PC-9 (cell line): ENCODE data around the gene EPS8L2. TPM values are rescaled to one million over a fixed set of nuclear protein-coding genes. Genes with fewer than 3 reads are reported as not detected.

Source experiments
- BruUV-seq: library from RNA; stranded (reverse); fragments of 400-500 nt; replicated peaks from 2 replicates; lab custom pipeline; 2021; lab: Mats Ljungman, UMichigan
- CTCF ChIA-PET: fragments of 300-600 bp; sonication (Branson Sonifier 250); formaldehyde crosslinking; loops from one replicate; lab custom pipeline; 2022; ENCODE audit warnings: antibody characterized with exemption; lab: Charles Lee
- POLR2A ChIA-PET: fragments of 300-600 bp; sonication (Branson Sonifier 250); formaldehyde crosslinking; loops from one replicate; lab custom pipeline; 2022; ENCODE audit warnings: antibody characterized with exemption; ENCODE audit not compliant: unreplicated experiment; lab: Charles Lee
- DNase-seq, 2 experiments: peaks; one replicate each; pipeline versions ENCODE4 v3.0.0 to v3.0.0-alpha.2; 2015 to 2022; ENCODE audit warnings: mixed read lengths in 1 of 2
- H2AFZ ChIP-seq: fragments of 200-600 bp; sonication (generic); 2 replicates; pipeline ENCODE4 v1.8.1; 2017; ENCODE audit warnings: antibody characterized with exemption
- H3F3A ChIP-seq: fragments of 200-600 bp; sonication (generic); 2 replicates; pipeline ENCODE4 v1.8.1; 2017; ENCODE audit warnings: antibody characterized with exemption, mild to moderate bottlenecking, low read depth; ENCODE audit not compliant: insufficient read depth
- H3K27ac ChIP-seq: fragments of 200-600 bp; sonication (generic); 2 replicates; pipeline ENCODE4 v1.6.1; 2016; ENCODE audit warnings: mixed run types
- H3K27me3 ChIP-seq: fragments of 200-600 bp; sonication (generic); 2 replicates; pipeline ENCODE4 v1.6.1; 2016; ENCODE audit warnings: low read depth, mixed run types; ENCODE audit not compliant: insufficient read depth
- H3K36me3 ChIP-seq: fragments of 200-600 bp; sonication (generic); 2 replicates; pipeline ENCODE4 v1.6.1; 2016; ENCODE audit warnings: low read depth, mixed run types
- H3K4me1 ChIP-seq: fragments of 200-600 bp; sonication (generic); replicated peaks from 2 replicates; pipeline ENCODE4 v1.6.1; 2016; ENCODE audit warnings: mixed run types; ENCODE audit not compliant: insufficient read depth
- H3K4me2 ChIP-seq: fragments of 200-600 bp; sonication (generic); 2 replicates; pipeline ENCODE4 v1.6.1; 2017; ENCODE audit warnings: mixed run types
- H3K4me3 ChIP-seq: fragments of 200-600 bp; sonication (generic); 2 replicates; pipeline ENCODE4 v1.6.1; 2016; ENCODE audit warnings: mixed run types
- H3K79me2 ChIP-seq: fragments of 200-600 bp; sonication (generic); 2 replicates; pipeline ENCODE4 v1.6.1; 2017; ENCODE audit warnings: low read depth, mixed run types
- H3K9me2 ChIP-seq: fragments of 200-600 bp; sonication (generic); 2 replicates; pipeline ENCODE4 v1.8.1; 2017; ENCODE audit warnings: mild to moderate bottlenecking; ENCODE audit not compliant: insufficient read depth
- H3K9me3 ChIP-seq: fragments of 200-600 bp; sonication (generic); 2 replicates; pipeline ENCODE4 v1.8.1; 2016; ENCODE audit warnings: low read depth; ENCODE audit not compliant: insufficient read depth
- H4K20me1 ChIP-seq: fragments of 200-600 bp; sonication (generic); 2 replicates; pipeline ENCODE4 v1.8.1; 2017; ENCODE audit not compliant: insufficient read depth
- CTCF ChIP-seq: fragments of 200-600 bp; sonication (generic); conservative IDR thresholded peaks from 2 replicates; pipeline ENCODE4 v1.6.1; 2017; ENCODE audit warnings: mixed run types, antibody characterized with exemption, mild to moderate bottlenecking, moderate library complexity
- EZH2 ChIP-seq: fragments of 200-600 bp; sonication (generic); IDR thresholded peaks from 2 replicates; pipeline ENCODE4 v1.8.0; 2017; ENCODE audit warnings: antibody characterized with exemption, low read depth
- intact Hi-C: fragments of 100-400 bp; cut with micrococcal nuclease; formaldehyde crosslinking; loops from one replicate; pipeline ENCODE4 v1.10.0; 2022; ENCODE audit not compliant: unreplicated experiment
- total RNA-seq: library from RNA; stranded (reverse); gene quantifications from 2 replicates; pipeline ENCODE4 v1.2.3, GENCODE V29; 2021

EPS8L2 gene
- total RNA-seq, 1 experiment from 2014 or later = 229 TPM

- H3K79me2 ChIP-seq = peaks cover 54% of the 10 kb centered on the region
- CTCF ChIA-PET = interaction anchor here (0.6 to 1.5 kb wide), 2 partner anchors 17 to 31 kb away, joined by 5 to 18 read pairs; no protein-coding TSS in a partner anchor
Measured at GRCh38 chr11:695288-695537, 10.8 kb upstream of the EPS8L2 start.

GRCh38 chr11:695538-696248 is 10.3 kb upstream of the EPS8L2 start, which contains the start of gene TMEM80:
Gene TMEM80, plus strand, starts transcription at chr11:695816. Its CDS starts 12 bp downstream, at chr11:695828.
- CTCF ChIA-PET = interaction anchor here (0.6 to 1.5 kb wide), 3 partner anchors 16 to 52 kb away, joined by 3 to 18 read pairs (median 5); no protein-coding TSS in a partner anchor
- peaks cover 11% of the 10 kb centered on the region for H4K20me1 ChIP-seq
- intact Hi-C loops = loop anchor here (2.0 kb wide), 1 partner anchor 31 kb away; no protein-coding TSS in a partner anchor
- no peak for TF ChIP-seq EZH2
- no peak for TF ChIP-seq CTCF
- peak; percentile 83 to 95 for DNase-seq
- peak within 1 kb of the TSS; percentile 99 for H3K27ac ChIP-seq
- H3K9me3 ChIP-seq = no peaks in the 10 kb centered on the region
- POLR2A ChIA-PET = interaction anchor here (0.6 to 1.0 kb wide), 4 partner anchors 9 to 149 kb away, joined by 3 to 9 read pairs (median 6); no protein-coding TSS in a partner anchor
- TSS peak; percentile 64 for BruUV-seq
- H3F3A ChIP-seq = no peaks in the 10 kb centered on the region; the same call in 1 of the 2 replicates
- peak within 1 kb of the TSS; percentile 87 for H2AFZ ChIP-seq
- H3K4me1 ChIP-seq = peaks cover 27% of the 10 kb centered on the region; the same call in 1 of the 2 replicates
- no peaks in the 10 kb centered on the region for H3K9me2 ChIP-seq
- H3K36me3 ChIP-seq = no peaks in the 10 kb centered on the region
- H3K4me3 ChIP-seq = peak within 1 kb of the TSS; percentile 79
- peaks cover 54% of the 10 kb centered on the region for H3K79me2 ChIP-seq
- no peaks in the 10 kb centered on the region for H3K27me3 ChIP-seq
- peak within 1 kb of the TSS; percentile 73 for H3K4me2 ChIP-seq

More at GRCh38 chr11:695288-695537, 10.8 kb upstream of the EPS8L2 start:
- H3K27me3 ChIP-seq = no peaks in the 10 kb centered on the region
- peaks cover 27% of the 10 kb centered on the region; the same call in 1 of the 2 replicates for H3K4me1 ChIP-seq
- intact Hi-C loops = no loop called here
- H3K9me2 ChIP-seq = no peaks in the 10 kb centered on the region
- peak overlapping the region; percentile 80 for H2AFZ ChIP-seq
- TF ChIP-seq CTCF = no peak
- no peak for TF ChIP-seq EZH2
- no peaks in the 10 kb centered on the region for H3K36me3 ChIP-seq
- no TSS peak for BruUV-seq
- no peaks in the 10 kb centered on the region for H3K9me3 ChIP-seq
- no peak for DNase-seq
- no peaks in the 10 kb centered on the region; the same call in 1 of the 2 replicates for H3F3A ChIP-seq
- H3K27ac ChIP-seq = peak overlapping the region; percentile 99
- POLR2A ChIA-PET = interaction anchor here (0.6 to 1.0 kb wide), 3 partner anchors 31 to 148 kb away, joined by 3 to 9 read pairs (median 5); no protein-coding TSS in a partner anchor
- H3K4me3 ChIP-seq = peak overlapping the region; percentile 79; the same call in 1 of the 2 replicates
- peaks cover 11% of the 10 kb centered on the region for H4K20me1 ChIP-seq
- peak overlapping the region; percentile 73 for H3K4me2 ChIP-seq

- intact Hi-C loops = loop anchor here (2.0 kb wide), 1 partner anchor 30 kb away; no protein-coding TSS in a partner anchor
- H2AFZ ChIP-seq = no peak overlapping the region
- no peaks in the 10 kb centered on the region for H3K27me3 ChIP-seq
- no peaks in the 10 kb centered on the region; the same call in 1 of the 2 replicates for H3F3A ChIP-seq
- H3K9me2 ChIP-seq = no peaks in the 10 kb centered on the region
- peaks cover 27% of the 10 kb centered on the region; the same call in 1 of the 2 replicates for H3K4me1 ChIP-seq
- H3K4me3 ChIP-seq = peak overlapping the region; percentile 79; the same call in 1 of the 2 replicates
- CTCF ChIA-PET = no interaction called here
- BruUV-seq = no TSS peak
- peak overlapping the region; percentile 72 for H3K4me2 ChIP-seq
- peak overlapping the region; percentile 99 for H3K27ac ChIP-seq
- H4K20me1 ChIP-seq = peaks cover 7% of the 10 kb centered on the region
- no peaks in the 10 kb centered on the region for H3K36me3 ChIP-seq
- H3K79me2 ChIP-seq = peaks cover 42% of the 10 kb centered on the region
- H3K9me3 ChIP-seq = no peaks in the 10 kb centered on the region
- TF ChIP-seq CTCF = no peak
- no peak for TF ChIP-seq EZH2
- POLR2A ChIA-PET = interaction anchor here (0.5 to 1.0 kb wide), 6 partner anchors 9 to 146 kb away, joined by 3 to 8 read pairs (median 5); partner anchors contain the start of gene EPS8L2
- DNase-seq = peak in 1 of 2 experiments; percentile 75
Measured at GRCh38 chr11:696955-697491, 9.0 kb upstream of the EPS8L2 start.
